Activated T-cell treated with anti-CD3 and anti-CD28 coated beads, Interleukin-2, amount 50 U/mL, for 24 hours (primary cell): ENCODE results near the gene HSPA2.
"Not testable (repeated sequence)": the region's sequence is repeated elsewhere in the genome, so short reads cannot be mapped to it uniquely, and the experiment has no call there.

Experiments used
- DNase-seq: peaks from one replicate; pipeline ENCODE4 v3.0.0-alpha.2; 2020
- H3K27ac Mint-ChIP-seq: 2 replicates; pipeline ENCODE4 v1.8.0; 2020; ENCODE audit warnings: mild to moderate bottlenecking, mixed read lengths
- H3K27me3 Mint-ChIP-seq: 2 replicates; pipeline ENCODE4 v1.8.0; 2020; ENCODE audit warnings: mixed read lengths
- H3K36me3 Mint-ChIP-seq: 2 replicates; pipeline ENCODE4 v1.8.0; 2020; ENCODE audit warnings: low read depth, mixed read lengths
- H3K4me1 Mint-ChIP-seq: 2 replicates; pipeline ENCODE4 v1.8.0; 2020; ENCODE audit warnings: low read depth, mixed read lengths
- H3K4me3 Mint-ChIP-seq: 2 replicates; pipeline ENCODE4 v1.8.0; 2020; ENCODE audit warnings: mild to moderate bottlenecking, moderate library complexity, mixed read lengths
- H3K9me3 Mint-ChIP-seq: 2 replicates; pipeline ENCODE4 v1.8.0; 2020; ENCODE audit warnings: mixed read lengths

Gene HSPA2

GRCh38 chr14:64506721-64507120, 33.8 kb upstream of the HSPA2 start:
- no peak for DNase-seq

GRCh38 chr14:64507376-64508156, 33.0 kb upstream of the HSPA2 start:
- H3K27ac Mint-ChIP-seq = peak overlapping the region; percentile 96
- no peaks in the 10 kb centered on the region for H3K9me3 Mint-ChIP-seq
- peak; percentile 40 for DNase-seq
- peaks cover 50% of the 10 kb centered on the region for H3K36me3 Mint-ChIP-seq
- H3K4me1 Mint-ChIP-seq = peaks cover 67% of the 10 kb centered on the region
- peak overlapping the region; percentile 98 for H3K4me3 Mint-ChIP-seq
- H3K27me3 Mint-ChIP-seq = no peaks in the 10 kb centered on the region

More at GRCh38 chr14:64506721-64507120, 33.8 kb upstream of the HSPA2 start:
- Mint-ChIP-seq H3K36me3 (peaks cover 54% of the 10 kb centered on the region), H3K4me1 (peaks cover 69% of the 10 kb centered on the region), H3K4me3 (peak overlapping the region; percentile 98), H3K27ac (peak overlapping the region; percentile 96), H3K27me3 (no peaks in the 10 kb centered on the region), H3K9me3 (no peaks in the 10 kb centered on the region)

- peak overlapping the region; percentile 96 for H3K27ac Mint-ChIP-seq
- H3K4me3 Mint-ChIP-seq = peak overlapping the region; percentile 98
- H3K36me3 Mint-ChIP-seq = peaks cover 47% of the 10 kb centered on the region
- no peaks in the 10 kb centered on the region for H3K9me3 Mint-ChIP-seq
- no peak for DNase-seq
- no peaks in the 10 kb centered on the region for H3K27me3 Mint-ChIP-seq
- peaks cover 73% of the 10 kb centered on the region for H3K4me1 Mint-ChIP-seq
These were observed 32.2 kb upstream of the HSPA2 start for GRCh38 chr14:64508215-64508776.

- H3K4me3 Mint-ChIP-seq = peak overlapping the region; percentile 98
- peaks cover 78% of the 10 kb centered on the region for H3K4me1 Mint-ChIP-seq
- no peaks in the 10 kb centered on the region for H3K27me3 Mint-ChIP-seq
- H3K9me3 Mint-ChIP-seq = no peaks in the 10 kb centered on the region
- H3K36me3 Mint-ChIP-seq = peaks cover 47% of the 10 kb centered on the region
- peak overlapping the region; percentile 96 for H3K27ac Mint-ChIP-seq
- DNase-seq = no peak
These were observed 31.5 kb upstream of the HSPA2 start for GRCh38 chr14:64509036-64509435.

GRCh38 chr14:64510825-64511671, 29.5 kb upstream of the HSPA2 start:
- peak; percentile 48 for DNase-seq
- Mint-ChIP-seq H3K9me3 (no peaks in the 10 kb centered on the region), H3K27ac (peak overlapping the region; percentile 96), H3K27me3 (no peaks in the 10 kb centered on the region), H3K36me3 (peaks cover 40% of the 10 kb centered on the region), H3K4me1 (peaks cover 87% of the 10 kb centered on the region), H3K4me3 (peak overlapping the region; percentile 42)

- H3K4me1 Mint-ChIP-seq = peaks cover 84% of the 10 kb centered on the region
- no peak overlapping the region for H3K4me3 Mint-ChIP-seq
- no peak overlapping the region for H3K27ac Mint-ChIP-seq
- H3K27me3 Mint-ChIP-seq = no peaks in the 10 kb centered on the region
- DNase-seq = no peak
- H3K36me3 Mint-ChIP-seq = peaks cover 33% of the 10 kb centered on the region
- H3K9me3 Mint-ChIP-seq = no peaks in the 10 kb centered on the region
These were observed 27.3 kb upstream of the HSPA2 start for GRCh38 chr14:64513271-64513670.

GRCh38 chr14:64515053-64515452, 25.5 kb upstream of the HSPA2 start:
- no peak overlapping the region for H3K4me3 Mint-ChIP-seq
- no peak for DNase-seq
- H3K36me3 Mint-ChIP-seq = peaks cover 27% of the 10 kb centered on the region
- H3K27me3 Mint-ChIP-seq = no peaks in the 10 kb centered on the region
- no peaks in the 10 kb centered on the region for H3K9me3 Mint-ChIP-seq
- no peak overlapping the region for H3K27ac Mint-ChIP-seq
- peaks cover 69% of the 10 kb centered on the region for H3K4me1 Mint-ChIP-seq

- no peaks in the 10 kb centered on the region for H3K9me3 Mint-ChIP-seq
- peaks cover 25% of the 10 kb centered on the region for H3K36me3 Mint-ChIP-seq
- H3K4me1 Mint-ChIP-seq = peaks cover 57% of the 10 kb centered on the region
These were observed 23.6 kb upstream of the HSPA2 start for GRCh38 chr14:64516969-64517368.

GRCh38 chr14:64517667-64518066, 22.9 kb upstream of the HSPA2 start:
- not testable (repeated sequence) for H3K27me3 Mint-ChIP-seq, DNase-seq, H3K27ac Mint-ChIP-seq, H3K9me3 Mint-ChIP-seq, H3K4me3 Mint-ChIP-seq
- Mint-ChIP-seq H3K36me3 (peaks cover 19% of the 10 kb centered on the region), H3K4me1 (peaks cover 50% of the 10 kb centered on the region)

More at GRCh38 chr14:64516969-64517368, 23.6 kb upstream of the HSPA2 start:
- Mint-ChIP-seq H3K27ac (no peak overlapping the region), H3K27me3 (no peaks in the 10 kb centered on the region), H3K4me3 (no peak overlapping the region)
- no peak for DNase-seq

- H3K9me3 Mint-ChIP-seq = no peaks in the 10 kb centered on the region
- H3K4me3 Mint-ChIP-seq = no peak overlapping the region
- peaks cover 18% of the 10 kb centered on the region for H3K36me3 Mint-ChIP-seq
- DNase-seq = no peak
- peaks cover 46% of the 10 kb centered on the region for H3K4me1 Mint-ChIP-seq
- no peaks in the 10 kb centered on the region for H3K27me3 Mint-ChIP-seq
- H3K27ac Mint-ChIP-seq = no peak overlapping the region
These were observed 22.3 kb upstream of the HSPA2 start for GRCh38 chr14:64518229-64518628.

GRCh38 chr14:64520699-64521098, 19.8 kb upstream of the HSPA2 start:
- H3K4me1 Mint-ChIP-seq = peaks cover 28% of the 10 kb centered on the region
- H3K36me3 Mint-ChIP-seq = peaks cover 16% of the 10 kb centered on the region
- no peaks in the 10 kb centered on the region for H3K9me3 Mint-ChIP-seq
- no peak overlapping the region for H3K27ac Mint-ChIP-seq
- no peak for DNase-seq
- no peak overlapping the region for H3K4me3 Mint-ChIP-seq
- H3K27me3 Mint-ChIP-seq = no peaks in the 10 kb centered on the region

GRCh38 chr14:64522591-64523355, 17.8 kb upstream of the HSPA2 start:
- no peak overlapping the region for H3K27ac Mint-ChIP-seq
- peaks cover 13% of the 10 kb centered on the region for H3K4me1 Mint-ChIP-seq
- H3K4me3 Mint-ChIP-seq = no peak overlapping the region
- H3K9me3 Mint-ChIP-seq = no peaks in the 10 kb centered on the region
- no peak for DNase-seq
- peaks cover 25% of the 10 kb centered on the region for H3K36me3 Mint-ChIP-seq
- no peaks in the 10 kb centered on the region for H3K27me3 Mint-ChIP-seq

GRCh38 chr14:64525354-64525753, 15.2 kb upstream of the HSPA2 start:
- DNase-seq = no peak
- Mint-ChIP-seq H3K36me3 (peaks cover 26% of the 10 kb centered on the region), H3K4me1 (peaks cover 15% of the 10 kb centered on the region), H3K9me3 (no peaks in the 10 kb centered on the region), H3K4me3 (no peak overlapping the region), H3K27me3 (no peaks in the 10 kb centered on the region), H3K27ac (no peak overlapping the region)

GRCh38 chr14:64531567-64531966, 9.0 kb upstream of the HSPA2 start:
- peaks cover 17% of the 10 kb centered on the region for H3K4me1 Mint-ChIP-seq
- H3K27ac Mint-ChIP-seq = no peak overlapping the region
- H3K4me3 Mint-ChIP-seq = no peak overlapping the region
- no peaks in the 10 kb centered on the region for H3K27me3 Mint-ChIP-seq
- H3K36me3 Mint-ChIP-seq = peaks cover 11% of the 10 kb centered on the region
- H3K9me3 Mint-ChIP-seq = no peaks in the 10 kb centered on the region
- no peak for DNase-seq
